ENCODE data around the gene FADS3. TPM values are rescaled to one million over a fixed set of nuclear protein-coding genes. Genes with fewer than 3 reads are reported as not detected.

Gene FADS3
- total and polyA plus RNA-seq, 2 of the 4 experiments (the other 2 are of a cell fraction), result 54.5 to 110 TPM

GRCh38 chr11:61855939-61856680 lies 35.2 kb downstream of the FADS3 start:
- 100% methylated on average over 4 of the region's 12 CpGs; no CpG with 5 or more reads in 1 of the 2 experiments for WGBS, 2 experiments (ENCODE audit: extremely low coverage in 2 of 2, insufficient read length in 1 of 2)

More at GRCh38 chr11:61855939-61856680, 35.2 kb downstream of the FADS3 start:
- Histone ChIP-seq H2AFZ (replicated peaks; ENCODE audit: low read length, poor library complexity) (no peak overlapping the region), H3K9me3 (ENCODE audit: control insufficient read depth, insufficient read depth, low read length) (no peaks in the 10 kb centered on the region), H3K27ac (ENCODE audit: insufficient read depth, low read length) (no peak overlapping the region), H3K79me1 (ENCODE audit: low read depth in 1 of 2, low read length in 2 of 2) (no peaks in the 10 kb centered on the region; a peak in 1 of 4 replicates), H3K27me3 (ENCODE audit: control insufficient read depth, insufficient read depth, low read length) (no peaks in the 10 kb centered on the region), H3K4ac (ENCODE audit: low read depth, low read length) (no peak overlapping the region), H3K23ac (ENCODE audit: low read depth, low read length) (no peak overlapping the region), H2BK20ac (ENCODE audit: low read depth, low read length) (no peak overlapping the region), H2BK5ac (ENCODE audit: low read depth, low read length, poor library complexity, severe bottlenecking) (no peak overlapping the region), H3K18ac (ENCODE audit: low read depth, low read length) (no peak overlapping the region), H3K9me1 (ENCODE audit: insufficient read depth, low read length) (no peaks in the 10 kb centered on the region), H3K4me1 (ENCODE audit: control insufficient read depth, insufficient read depth, low read length) (no peaks in the 10 kb centered on the region), H3K9ac (ENCODE audit: low read depth, low read length) (no peak overlapping the region), H3K4me2 (ENCODE audit: low read depth, low read length) (no peak overlapping the region), H3K14ac (replicated peaks; ENCODE audit: low read depth, low read length) (no peak overlapping the region), H2BK15ac (ENCODE audit: low read depth, low read length) (no peak overlapping the region), H3K36me3 (ENCODE audit: control insufficient read depth, insufficient read depth, low read length) (peaks cover 50% of the 10 kb centered on the region), H4K91ac (ENCODE audit: insufficient read depth, low read depth, low read length) (no peak overlapping the region), H2AK9ac (replicated peaks; ENCODE audit: low read depth, low read length, poor library complexity) (no peak overlapping the region), H4K8ac (ENCODE audit: low read depth in 2 of 2, low read length in 2 of 2) (no peak overlapping the region), H4K20me1 (ENCODE audit: insufficient read depth, low read length) (peaks cover 4% of the 10 kb centered on the region), H3K4me3 (ENCODE audit: insufficient read depth, low read depth, low read length) (no peak overlapping the region), H2BK120ac (ENCODE audit: low read depth, low read length) (no peak overlapping the region), H2AK5ac (ENCODE audit: low read depth, low read length) (no peak overlapping the region), H3K56ac (ENCODE audit: extremely low read depth, insufficient read depth, low read length) (no peak overlapping the region), H4K5ac (ENCODE audit: low read depth, low read length) (no peak overlapping the region)
- no peak; the same call in 1 of the 2 replicates for ATAC-seq (ENCODE audit: low read depth)
- ChIA-PET POLR2A (ENCODE audit: unreplicated experiment) (no interaction called here), CTCF (no interaction called here)
- dilution Hi-C loops (cut with HindIII; ENCODE audit: low sequenced_read_pairs, unreplicated experiment), result no loop called here
- intact Hi-C loops (cut with micrococcal nuclease), result no loop called here
- DNase-seq, result peak; percentile 11
- TF ChIP-seq RCOR1 (IDR thresholded peaks at IDR 0.05; ENCODE audit: insufficient replicate concordance, low read length) (no peak), NFE2L2 (IDR thresholded peaks at IDR 0.05; ENCODE audit: low read depth, low read length) (no peak), BHLHE40 (IDR thresholded peaks at IDR 0.05; ENCODE audit: low read depth, low read length) (no peak), CTCF (conservative IDR thresholded peaks at IDR 0.05; ENCODE audit: low read depth, low read length) (no peak), ELK1 (IDR thresholded peaks at IDR 0.05; ENCODE audit: borderline replicate concordance, low read depth, low read length) (no peak), SMC3 (IDR thresholded peaks at IDR 0.05; ENCODE audit: low read depth, low read length) (no peak), CHD1 (IDR thresholded peaks at IDR 0.05; ENCODE audit: low read depth, low read length) (no peak), RFX5 (IDR thresholded peaks at IDR 0.05; ENCODE audit: low read depth, low read length) (no peak), MXI1 (IDR thresholded peaks at IDR 0.05; ENCODE audit: borderline replicate concordance, low read depth, low read length) (no peak), CEBPB (IDR thresholded peaks at IDR 0.05; ENCODE audit: low read depth, low read length) (no peak), RAD21 (IDR thresholded peaks at IDR 0.05; ENCODE audit: low read length) (no peak), FOS (IDR thresholded peaks at IDR 0.05; ENCODE audit: low read depth, low read length) (no peak), MAZ (IDR thresholded peaks at IDR 0.05; ENCODE audit: borderline replicate concordance, low read depth, low read length) (no peak), POLR2A (IDR thresholded peaks at IDR 0.05; ENCODE audit: low read depth, low read length) (no peak), USF2 (IDR thresholded peaks at IDR 0.05; ENCODE audit: low read depth, low read length) (no peak), MAFK (IDR thresholded peaks at IDR 0.05; ENCODE audit: low read depth, low read length) (no peak)
- BruUV-seq (replicated peaks), result no TSS peak
- in situ Hi-C loops (cut with MboI; ENCODE audit: low sequenced_read_pairs), result loop anchor here (25.0 kb wide), 1 partner anchor 456 kb away; no protein-coding TSS in a partner anchor
